ENCODE measurements around the gene SCIN.

DNA sequence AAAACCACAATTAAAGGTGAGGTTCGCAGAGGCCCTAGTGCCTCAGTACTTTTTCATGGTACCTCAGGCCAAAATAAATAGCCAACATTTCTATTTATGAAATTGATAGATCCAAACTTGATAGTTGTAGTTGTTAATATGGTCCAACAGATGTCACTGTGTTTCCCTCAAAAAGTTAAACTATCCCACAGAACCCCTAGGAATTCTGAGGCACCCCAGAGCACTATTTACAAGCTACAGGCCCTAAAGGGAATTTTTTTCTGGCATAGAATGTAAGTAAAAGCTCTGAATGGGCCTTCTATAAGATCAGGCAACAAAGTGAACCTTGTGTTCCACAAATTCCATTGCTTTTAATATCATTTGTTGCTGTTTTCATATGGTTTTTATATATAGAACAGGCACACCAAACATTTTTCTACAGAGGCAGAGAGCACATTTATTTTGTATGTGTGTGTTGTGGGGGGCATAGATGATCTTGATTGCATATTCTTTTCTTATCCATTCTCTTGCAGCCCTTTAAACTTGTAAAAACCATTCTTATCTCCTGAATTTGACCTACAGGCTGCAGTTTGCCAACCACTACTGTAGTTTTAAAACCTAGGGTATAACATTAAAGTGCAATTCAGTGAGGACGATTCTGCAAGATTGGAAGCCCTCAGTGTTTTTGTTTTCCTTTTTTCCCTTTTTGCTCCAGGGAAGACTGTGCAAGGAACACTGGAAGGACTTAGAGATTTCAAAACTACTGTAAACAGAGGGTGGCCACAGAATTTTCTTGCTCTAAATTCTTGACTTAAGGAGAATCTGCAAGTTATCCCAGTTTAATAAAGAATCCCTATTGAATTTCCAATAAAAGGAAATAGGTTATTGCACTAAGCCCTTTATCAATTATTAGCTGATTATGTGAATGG, 113.4 kb downstream of the SCIN start:
- no peak for TF ChIP-seq POLR2A (IDR thresholded peaks at IDR 0.05)
- TF ChIP-seq, protein P1, sequence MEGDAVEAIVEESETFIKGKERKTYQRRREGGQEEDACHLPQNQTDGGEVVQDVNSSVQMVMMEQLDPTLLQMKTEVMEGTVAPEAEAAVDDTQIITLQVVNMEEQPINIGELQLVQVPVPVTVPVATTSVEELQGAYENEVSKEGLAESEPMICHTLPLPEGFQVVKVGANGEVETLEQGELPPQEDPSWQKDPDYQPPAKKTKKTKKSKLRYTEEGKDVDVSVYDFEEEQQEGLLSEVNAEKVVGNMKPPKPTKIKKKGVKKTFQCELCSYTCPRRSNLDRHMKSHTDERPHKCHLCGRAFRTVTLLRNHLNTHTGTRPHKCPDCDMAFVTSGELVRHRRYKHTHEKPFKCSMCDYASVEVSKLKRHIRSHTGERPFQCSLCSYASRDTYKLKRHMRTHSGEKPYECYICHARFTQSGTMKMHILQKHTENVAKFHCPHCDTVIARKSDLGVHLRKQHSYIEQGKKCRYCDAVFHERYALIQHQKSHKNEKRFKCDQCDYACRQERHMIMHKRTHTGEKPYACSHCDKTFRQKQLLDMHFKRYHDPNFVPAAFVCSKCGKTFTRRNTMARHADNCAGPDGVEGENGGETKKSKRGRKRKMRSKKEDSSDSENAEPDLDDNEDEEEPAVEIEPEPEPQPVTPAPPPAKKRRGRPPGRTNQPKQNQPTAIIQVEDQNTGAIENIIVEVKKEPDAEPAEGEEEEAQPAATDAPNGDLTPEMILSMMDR (IDR thresholded peaks at IDR 0.05), result peak in 10 of 12 donors; percentile 10 to 53 (median 34)
